OCI-LY7 (cell line): Measurements from ENCODE around the gene GLB1L3.

ENCODE experiments used
- CTCF ChIP-seq: fragments of 200-600 bp; sonication (generic); conservative IDR thresholded peaks from 2 replicates; pipeline ENCODE4 v1.5.1; 2014; ENCODE audit warnings: mild to moderate bottlenecking, antibody characterized with exemption, low read length, moderate library complexity, mixed read lengths
- EZH2phosphoT487 ChIP-seq: fragments of 200-600 bp; sonication (generic); IDR thresholded peaks from 2 replicates; pipeline ENCODE4 v1.6.1; 2018; ENCODE audit warnings: low read depth, borderline replicate concordance, mild to moderate bottlenecking, mixed run types, antibody characterized with exemption, low read length, moderate library complexity, mixed read lengths

DNA sequence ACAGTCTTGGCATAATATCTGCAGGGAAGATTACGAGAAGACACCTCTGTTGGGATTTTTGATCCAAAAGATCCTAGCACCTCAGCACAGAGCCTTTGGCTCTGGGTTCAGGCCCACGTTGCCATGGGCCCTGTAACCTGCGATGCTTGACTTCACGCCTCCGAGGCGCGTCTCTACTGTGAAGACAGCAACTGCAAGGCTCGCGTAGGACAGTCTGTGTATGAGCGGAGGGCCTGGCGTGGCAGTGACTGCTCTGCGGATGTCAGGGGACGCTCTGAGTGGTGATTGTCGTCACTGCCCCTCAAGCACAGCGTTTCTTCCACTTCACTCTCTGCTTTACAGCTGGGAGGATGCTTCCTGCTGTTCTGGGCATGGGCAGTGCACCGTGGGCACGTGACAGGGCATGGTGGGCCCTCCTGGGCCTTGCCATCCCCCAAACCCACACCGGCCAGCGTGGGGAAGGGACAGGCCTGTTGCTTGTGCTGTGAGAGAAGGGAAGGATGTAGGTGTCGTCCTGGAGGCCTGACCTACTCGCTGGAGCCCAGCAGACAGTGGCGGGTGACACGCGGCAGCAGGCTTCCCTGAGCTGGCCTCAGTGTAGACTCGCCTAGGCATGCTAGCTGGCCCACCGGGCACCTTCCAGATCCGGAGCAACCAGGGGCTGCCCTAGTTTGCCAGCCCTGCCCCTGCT is 82.1 kb downstream of the GLB1L3 start:
- TF ChIP-seq CTCF (no peak), EZH2phosphoT487 (no peak)
